Right lobe of liver (tissue), 6 donors: ENCODE results near the gene TBCD. TPM values are rescaled to one million over a fixed set of nuclear protein-coding genes. Genes with fewer than 3 reads are reported as not detected.

Experiments
- ATAC-seq, 4 donors: fragments of 200-7000 bp; cut with Tn5 transposase; one replicate each; pipeline ENCODE4 v1.9.1; 2020; ENCODE audit warnings: mild to moderate bottlenecking in 4 of 4, moderate library complexity in 4 of 4
- DNase-seq, 3 donors: peaks; one replicate each; pipeline ENCODE4 v3.0.0-alpha.2; 2020
- H3K27ac ChIP-seq, 3 donors: fragments of 200-600 bp; one replicate each; pipeline ENCODE4 v1.8.0; 2022
- H3K27me3 ChIP-seq, 2 donors: fragments of 200-600 bp; one replicate each; pipeline ENCODE4 v1.8.0; 2022
- H3K36me3 ChIP-seq, 4 donors: fragments of 200-600 bp; sonication (generic) in 1 of 4; one replicate each; pipeline versions ENCODE4 v1.5.1 to v1.8.0; 2017 to 2022; ENCODE audit warnings: control low read depth in 1 of 4
- H3K4me1 ChIP-seq, 4 donors: fragments of 200-600 bp; sonication (generic) in 1 of 4; one replicate each; pipeline versions ENCODE4 v1.5.1 to v1.8.0; 2017 to 2022; ENCODE audit warnings: control low read depth in 1 of 4
- H3K4me3 ChIP-seq, 3 donors: fragments of 200-600 bp; one replicate each; pipeline ENCODE4 v1.8.0; 2022
- H3K9me3 ChIP-seq, 4 donors: fragments of 200-600 bp; sonication (generic) in 1 of 4; one replicate each; pipeline versions ENCODE4 v1.5.1 to v1.8.0; 2017 to 2022; ENCODE audit warnings: control low read depth in 1 of 4
- CTCF ChIP-seq, 4 donors: fragments of 200-600 bp in 3 of 4; fragments of 450-650 bp in 1 of 4; IDR thresholded peaks; one replicate each; pipeline versions ENCODE4 v1.5.1 to v1.8.0; 2016 to 2022; ENCODE audit warnings: antibody characterized with exemption in 4 of 4, mild to moderate bottlenecking in 2 of 4
- POLR2A ChIP-seq: fragments of 450-650 bp; IDR thresholded peaks from one replicate; pipeline ENCODE4 v1.6.1; 2017; ENCODE audit warnings: antibody characterized with exemption, mild to moderate bottlenecking
- WGBS: methylation state at CpG from one replicate; pipeline ENCODE4 v1.1.6; 2018; ENCODE audit warnings: low coverage, low lambda C conversion rate; ENCODE audit not compliant: insufficient coverage; ENCODE audit errors: missing lambda C conversion rate; 5-methylcytosine and 5-hydroxymethylcytosine counted together
- intact Hi-C, 2 donors: fragments of 100-400 bp; cut with DNase I; formaldehyde crosslinking; loops; one replicate each; pipeline versions ENCODE4 v1.11.2 to v1.14.1; 2022
- total RNA-seq, 6 experiments: library from RNA; depleted of rRNA in 2 of 6; stranded (reverse); fragments of >200 nt in 2 of 6; fragmentation: NEBNext Ultra II Directional in 3 of 6; extraction: Animal tissue kit (Norgen Biotek cat#: 25700) in 3 of 6; gene quantifications; one replicate each; pipeline versions ENCODE4 v1.1.0 to v1.2.4, GENCODE V29; 2016 to 2023
- donor health status: DM: no; HTN: yes; CAD: no.
- donor health status: DM: no; HTN: no; CAD: no.
- donor health status: DM: no; HTN: no; CAD: no.
- donor health status: DM: no; HTN: yes; CAD: no.
- donor health status: DM: no; HTN: yes; CAD: no.

TBCD gene
- total RNA-seq, 6 experiments from 2014 or later, result 28.0 to 55.7 (median 41.3) TPM

- no peak overlapping the region for H3K4me3 ChIP-seq
- DNase-seq, result no peak
- peaks cover 0 to 19% (median 5%) of the 10 kb centered on the region in 4 donors for H3K4me1 ChIP-seq
- intact Hi-C loops, result no loop called here
- no peaks in the 10 kb centered on the region for H3K36me3 ChIP-seq
- no peaks in the 10 kb centered on the region for H3K9me3 ChIP-seq
- TF ChIP-seq CTCF (IDR thresholded peaks at IDR 0.05) (no peak), POLR2A (no peak)
- no peaks in the 10 kb centered on the region for H3K27me3 ChIP-seq
- no peak for ATAC-seq
- WGBS, result no CpG with 5 or more reads among the region's 5 CpGs
- no peak overlapping the region for H3K27ac ChIP-seq
Observed at GRCh38 chr17:82884970-82885353, 133.1 kb downstream of the TBCD start.

- no peak overlapping the region for H3K27ac ChIP-seq
- H3K4me3 ChIP-seq, result no peak overlapping the region
- no peaks in the 10 kb centered on the region for H3K9me3 ChIP-seq
- no peaks in the 10 kb centered on the region for H3K27me3 ChIP-seq
- intact Hi-C loops, result no loop called here
- no peak for TF ChIP-seq CTCF (IDR thresholded peaks at IDR 0.05)
- no peak for TF ChIP-seq POLR2A
- no peaks in the 10 kb centered on the region for H3K36me3 ChIP-seq
- ATAC-seq (no peak), DNase-seq (no peak)
- H3K4me1 ChIP-seq, result peaks cover 0 to 19% (median 6%) of the 10 kb centered on the region in 4 donors
- 88% methylated on average over 22 of the region's 27 CpGs for WGBS
Observed at GRCh38 chr17:82887255-82888164, 135.6 kb downstream of the TBCD start.

- WGBS, result 66% methylated on average over 7 of the region's 30 CpGs
- Histone ChIP-seq H3K27ac (peak overlapping the region; percentile 51 to 90 (median 56)), H3K36me3 (no peaks in the 10 kb centered on the region), H3K9me3 (no peaks in the 10 kb centered on the region), H3K27me3 (no peaks in the 10 kb centered on the region), H3K4me3 (no peak overlapping the region), H3K4me1 (peaks cover 0 to 19% (median 6%) of the 10 kb centered on the region in 4 donors)
- TF ChIP-seq CTCF (IDR thresholded peaks at IDR 0.05) (peak in 1 of 4 donors; percentile 7), POLR2A (no peak)
- intact Hi-C loops, result no loop called here
- DNase-seq (peak; percentile 84 to 96 (median 93)), ATAC-seq (peak; percentile 89 to 95 (median 91))
Observed at GRCh38 chr17:82888583-82889495, 137.0 kb downstream of the TBCD start.

- intact Hi-C loops, result no loop called here
- H3K4me1 ChIP-seq, result peaks cover 0 to 19% (median 6%) of the 10 kb centered on the region in 4 donors
- no peaks in the 10 kb centered on the region for H3K9me3 ChIP-seq
- DNase-seq, result peak; percentile 51 to 84 (median 81)
- no peaks in the 10 kb centered on the region for H3K36me3 ChIP-seq
- TF ChIP-seq CTCF (IDR thresholded peaks at IDR 0.05), result no peak
- TF ChIP-seq POLR2A, result no peak
- H3K27ac ChIP-seq, result peak overlapping the region; percentile 51 to 90 (median 56)
- H3K27me3 ChIP-seq, result no peaks in the 10 kb centered on the region
- H3K4me3 ChIP-seq, result no peak overlapping the region
- WGBS, result 27% methylated on average over 10 of the region's 28 CpGs
- peak; percentile 58 to 74 (median 65) for ATAC-seq
Observed at GRCh38 chr17:82889496-82890338, 137.9 kb downstream of the TBCD start.
